ENCODE results near the gene IFRD2. TPM values are rescaled to one million over a fixed set of nuclear protein-coding genes. Genes with fewer than 3 reads are reported as not detected.
A peak's percentile ranks its signal among the peaks of the same experiment; 100 is the strongest.

The IFRD2 gene
- total and polyA plus RNA-seq, 7 donors, result 24.5 to 73.1 (median 51.8) TPM

DNA sequence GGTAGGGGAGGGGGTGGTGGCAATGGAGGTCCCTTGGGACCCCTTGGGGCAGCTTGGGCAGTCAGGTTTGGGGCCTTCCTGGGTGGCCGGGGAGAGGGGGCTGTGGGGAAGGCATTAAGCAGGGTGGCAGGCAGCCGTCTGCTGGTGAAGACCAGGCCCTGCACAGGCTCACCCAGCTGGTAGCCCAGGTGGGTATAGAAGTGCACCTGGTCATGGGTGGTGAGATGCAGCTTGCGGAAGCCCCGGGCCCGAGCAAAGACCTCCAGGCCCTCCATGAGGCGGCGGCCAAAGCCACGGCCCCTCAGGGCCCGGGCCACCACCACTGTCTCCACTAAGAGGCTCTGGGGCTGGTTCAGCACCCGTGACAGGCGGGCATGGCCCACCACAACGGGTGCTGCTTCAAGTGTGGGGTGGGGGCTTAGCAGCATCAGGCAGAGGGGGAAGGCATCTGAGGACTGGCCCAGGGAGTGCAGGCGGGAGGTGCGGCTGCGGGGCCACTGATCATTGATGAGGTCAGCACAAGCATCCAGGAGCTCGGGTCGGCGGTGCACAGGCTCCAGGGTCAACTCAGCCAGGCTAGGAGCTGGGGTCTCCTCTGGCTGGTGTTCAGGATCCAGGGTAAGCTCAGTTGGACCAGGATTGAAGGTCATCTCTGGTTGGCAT is 4.6 kb upstream of the IFRD2 start:
- H3K4me1 ChIP-seq, result peaks cover 4 to 46% (median 36%) of the 10 kb centered on the region in 4 donors
- DNase-seq, result peak; percentile 68
- 94% methylated on average over 18 of the region's 18 CpGs for WGBS, 2 donors
- H3K27me3 ChIP-seq, result no peaks in the 10 kb centered on the region
- no peaks in the 10 kb centered on the region for H3K36me3 ChIP-seq
- H3K4me3 ChIP-seq, result no peak overlapping the region
- no peak overlapping the region for H3K27ac ChIP-seq
- no peaks in the 10 kb centered on the region for H3K9me3 ChIP-seq
- TF ChIP-seq, protein P1, sequence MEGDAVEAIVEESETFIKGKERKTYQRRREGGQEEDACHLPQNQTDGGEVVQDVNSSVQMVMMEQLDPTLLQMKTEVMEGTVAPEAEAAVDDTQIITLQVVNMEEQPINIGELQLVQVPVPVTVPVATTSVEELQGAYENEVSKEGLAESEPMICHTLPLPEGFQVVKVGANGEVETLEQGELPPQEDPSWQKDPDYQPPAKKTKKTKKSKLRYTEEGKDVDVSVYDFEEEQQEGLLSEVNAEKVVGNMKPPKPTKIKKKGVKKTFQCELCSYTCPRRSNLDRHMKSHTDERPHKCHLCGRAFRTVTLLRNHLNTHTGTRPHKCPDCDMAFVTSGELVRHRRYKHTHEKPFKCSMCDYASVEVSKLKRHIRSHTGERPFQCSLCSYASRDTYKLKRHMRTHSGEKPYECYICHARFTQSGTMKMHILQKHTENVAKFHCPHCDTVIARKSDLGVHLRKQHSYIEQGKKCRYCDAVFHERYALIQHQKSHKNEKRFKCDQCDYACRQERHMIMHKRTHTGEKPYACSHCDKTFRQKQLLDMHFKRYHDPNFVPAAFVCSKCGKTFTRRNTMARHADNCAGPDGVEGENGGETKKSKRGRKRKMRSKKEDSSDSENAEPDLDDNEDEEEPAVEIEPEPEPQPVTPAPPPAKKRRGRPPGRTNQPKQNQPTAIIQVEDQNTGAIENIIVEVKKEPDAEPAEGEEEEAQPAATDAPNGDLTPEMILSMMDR (IDR thresholded peaks at IDR 0.05), result no peak
- no peak for TF ChIP-seq POLR2A (IDR thresholded peaks at IDR 0.05)
- TF ChIP-seq POLR2AphosphoS5 (IDR thresholded peaks at IDR 0.05), result no peak
- TF ChIP-seq EP300 (IDR thresholded peaks at IDR 0.05), result no peak
- intact Hi-C loops (cut with DNase I), result no loop called here

DNA sequence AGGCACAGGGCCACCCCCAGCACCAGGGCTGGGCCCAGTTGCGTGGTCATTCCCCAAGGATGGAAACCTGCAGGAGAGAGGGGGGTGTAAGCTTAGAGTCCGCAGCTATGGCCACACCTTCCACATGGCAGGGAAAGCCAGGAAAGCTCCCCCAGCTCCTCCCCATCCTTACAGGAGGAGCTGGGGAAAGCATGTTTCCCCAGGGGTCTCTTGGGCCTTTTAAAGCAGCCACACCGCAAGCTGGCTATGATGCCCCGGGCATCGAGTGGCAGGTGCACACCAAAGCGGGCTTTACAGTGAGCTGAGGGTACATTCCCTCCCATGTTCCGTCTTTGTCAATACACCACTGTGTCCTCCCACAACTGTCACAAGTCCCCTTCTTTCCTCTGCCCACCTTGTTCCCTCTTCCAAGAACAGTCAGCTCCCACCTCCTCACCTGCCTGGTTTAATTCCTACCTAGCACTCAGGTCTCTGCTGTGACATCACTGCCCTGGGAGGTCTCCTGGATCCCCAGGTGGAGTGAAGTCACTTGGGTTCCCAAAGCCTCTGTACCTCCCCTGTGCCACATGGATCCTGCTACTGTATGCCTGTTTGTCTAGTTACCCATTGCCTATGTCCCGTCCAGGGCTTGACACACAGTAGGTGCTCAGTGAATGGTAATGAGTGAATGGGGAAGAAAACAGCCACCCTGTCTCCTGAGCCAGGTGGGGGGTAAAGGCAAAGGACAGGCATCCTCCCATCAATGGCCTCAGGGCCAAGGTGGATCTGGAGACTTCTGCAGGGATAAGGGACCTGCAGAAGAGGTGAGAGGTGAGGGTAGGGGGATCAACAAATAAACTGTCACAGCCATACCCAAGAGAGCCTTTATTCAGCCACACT is 3.6 kb upstream of the IFRD2 start:
- intact Hi-C loops (cut with DNase I), result no loop called here
- Histone ChIP-seq H3K9me3 (no peaks in the 10 kb centered on the region), H3K36me3 (no peaks in the 10 kb centered on the region), H3K27ac (no peak overlapping the region), H3K27me3 (no peaks in the 10 kb centered on the region), H3K4me3 (no peak overlapping the region), H3K4me1 (peaks cover 4 to 51% (median 41%) of the 10 kb centered on the region in 4 donors)
- WGBS, 2 donors, result 91 to 92% methylated on average over 8 of the region's 8 CpGs
- peak; percentile 60 for DNase-seq
- TF ChIP-seq POLR2A (IDR thresholded peaks at IDR 0.05) (no peak), EP300 (IDR thresholded peaks at IDR 0.05) (no peak), POLR2AphosphoS5 (IDR thresholded peaks at IDR 0.05) (no peak)
- TF ChIP-seq, protein P1 (IDR thresholded peaks at IDR 0.05), result no peak

DNA sequence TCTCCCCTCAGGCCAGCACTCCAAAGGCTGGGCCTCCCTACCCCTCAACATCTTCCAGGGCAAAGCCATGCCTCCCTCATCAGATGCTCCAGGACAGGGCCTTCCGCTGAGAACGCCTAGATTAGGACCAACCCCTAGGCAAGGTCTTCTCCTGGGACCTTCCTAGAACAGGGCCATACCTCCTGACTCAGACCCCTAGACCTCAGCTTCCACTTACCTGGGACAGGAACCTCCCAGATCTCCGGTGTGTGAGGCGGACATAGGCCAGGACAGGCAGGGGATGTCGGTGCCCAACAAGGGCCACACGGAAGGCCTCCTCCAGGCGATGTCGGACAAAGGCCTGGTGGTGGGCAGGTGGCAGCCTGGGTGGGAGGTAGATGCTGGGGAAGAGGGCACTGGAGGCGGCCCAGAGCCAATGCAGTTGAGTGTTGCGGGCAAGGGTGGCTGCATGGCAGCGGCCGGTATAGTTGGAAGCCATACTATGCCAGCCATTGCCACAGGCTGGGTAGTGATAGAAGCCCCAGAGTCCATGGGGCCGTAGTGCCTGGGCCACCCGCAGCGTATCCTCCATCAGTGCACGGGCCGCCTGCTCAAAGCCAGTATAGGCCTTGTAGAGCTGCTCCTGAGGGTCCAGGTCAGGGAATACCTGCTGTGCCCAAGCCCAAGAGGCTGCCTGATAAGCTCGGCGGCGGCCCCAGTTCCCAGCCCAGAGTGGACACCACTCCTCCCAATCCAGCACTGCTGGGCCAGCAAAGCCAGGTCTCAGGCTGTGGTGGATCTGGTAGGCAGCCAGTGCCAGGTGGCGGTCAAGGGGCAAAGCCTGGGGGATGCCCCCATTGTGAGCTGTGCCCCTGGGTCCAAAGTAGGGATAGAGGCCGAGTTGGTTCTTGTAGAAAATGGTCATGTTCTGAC is 2.5 kb upstream of the IFRD2 start:
- Histone ChIP-seq H3K4me1 (peaks cover 4 to 47% (median 37%) of the 10 kb centered on the region in 4 donors), H3K4me3 (no peak overlapping the region), H3K9me3 (no peaks in the 10 kb centered on the region), H3K27me3 (no peaks in the 10 kb centered on the region), H3K27ac (no peak overlapping the region), H3K36me3 (peaks cover 1 to 8% (median 5%) of the 10 kb centered on the region in 4 donors)
- intact Hi-C loops (cut with DNase I), result no loop called here
- 95% methylated on average over 22 of the region's 22 CpGs for WGBS, 2 donors
- peak; percentile 67 for DNase-seq
- no peak for TF ChIP-seq EP300 (IDR thresholded peaks at IDR 0.05)
- TF ChIP-seq, protein P1 (IDR thresholded peaks at IDR 0.05), result no peak
- no peak for TF ChIP-seq POLR2A (IDR thresholded peaks at IDR 0.05)
- TF ChIP-seq POLR2AphosphoS5 (IDR thresholded peaks at IDR 0.05), result no peak

DNA sequence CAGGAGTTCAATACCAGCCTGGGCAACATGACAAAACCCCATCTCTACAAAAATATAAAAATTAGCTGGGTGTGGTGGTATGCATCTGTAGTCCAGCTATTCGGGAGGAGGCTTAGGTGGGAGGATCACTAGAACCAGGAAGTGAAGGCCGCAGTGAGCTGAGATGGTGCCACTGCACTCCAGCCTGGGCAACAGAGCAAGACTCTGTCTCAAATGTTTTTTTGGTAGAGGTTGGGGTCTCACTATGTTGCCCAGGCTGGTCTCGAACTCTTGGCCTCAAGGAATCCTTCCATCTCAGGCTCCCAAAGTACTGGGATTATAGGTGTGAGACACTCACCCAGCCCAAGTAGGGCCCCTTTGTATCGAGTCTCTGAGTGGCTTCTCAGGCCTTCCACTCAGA is 1.9 kb upstream of the IFRD2 start:
- H3K27me3 ChIP-seq, result no peaks in the 10 kb centered on the region
- WGBS, 2 donors, result 93 to 94% methylated on average over 4 of the region's 4 CpGs
- intact Hi-C loops (cut with DNase I), result no loop called here
- TF ChIP-seq EP300 (IDR thresholded peaks at IDR 0.05), result no peak
- no peak for TF ChIP-seq POLR2AphosphoS5 (IDR thresholded peaks at IDR 0.05)
- TF ChIP-seq POLR2A (IDR thresholded peaks at IDR 0.05), result no peak
- TF ChIP-seq, protein P1 (IDR thresholded peaks at IDR 0.05), result no peak
- H3K36me3 ChIP-seq, result peaks cover 4 to 15% (median 12%) of the 10 kb centered on the region in 4 donors
- no peaks in the 10 kb centered on the region for H3K9me3 ChIP-seq
- peak overlapping the region in 2 of 4 donors; percentile 94 to 95 for H3K27ac ChIP-seq
- no peak overlapping the region for H3K4me3 ChIP-seq
- no peak for DNase-seq
- peaks cover 3 to 46% (median 36%) of the 10 kb centered on the region in 4 donors for H3K4me1 ChIP-seq

All from sigmoid colon (tissue), 7 donors.